GM19468 (cell line): Measurements from ENCODE around the gene SMURF1.
A peak's percentile ranks its signal among the peaks of the same experiment; 100 is the strongest.
"Not testable (repeated sequence)": the region's sequence is repeated elsewhere in the genome, so short reads cannot be mapped to it uniquely, and the experiment has no call there.

Experiments used
- ATAC-seq: cut with Tn5 transposase; IDR thresholded peaks from one replicate; pipeline ENCODE4 v1.9.1; 2021; ENCODE audit warnings: mild to moderate bottlenecking, moderate library complexity, moderate number of reproducible peaks; ENCODE audit not compliant: unreplicated experiment; ENCODE audit errors: extremely low read depth

SMURF1 gene

DNA sequence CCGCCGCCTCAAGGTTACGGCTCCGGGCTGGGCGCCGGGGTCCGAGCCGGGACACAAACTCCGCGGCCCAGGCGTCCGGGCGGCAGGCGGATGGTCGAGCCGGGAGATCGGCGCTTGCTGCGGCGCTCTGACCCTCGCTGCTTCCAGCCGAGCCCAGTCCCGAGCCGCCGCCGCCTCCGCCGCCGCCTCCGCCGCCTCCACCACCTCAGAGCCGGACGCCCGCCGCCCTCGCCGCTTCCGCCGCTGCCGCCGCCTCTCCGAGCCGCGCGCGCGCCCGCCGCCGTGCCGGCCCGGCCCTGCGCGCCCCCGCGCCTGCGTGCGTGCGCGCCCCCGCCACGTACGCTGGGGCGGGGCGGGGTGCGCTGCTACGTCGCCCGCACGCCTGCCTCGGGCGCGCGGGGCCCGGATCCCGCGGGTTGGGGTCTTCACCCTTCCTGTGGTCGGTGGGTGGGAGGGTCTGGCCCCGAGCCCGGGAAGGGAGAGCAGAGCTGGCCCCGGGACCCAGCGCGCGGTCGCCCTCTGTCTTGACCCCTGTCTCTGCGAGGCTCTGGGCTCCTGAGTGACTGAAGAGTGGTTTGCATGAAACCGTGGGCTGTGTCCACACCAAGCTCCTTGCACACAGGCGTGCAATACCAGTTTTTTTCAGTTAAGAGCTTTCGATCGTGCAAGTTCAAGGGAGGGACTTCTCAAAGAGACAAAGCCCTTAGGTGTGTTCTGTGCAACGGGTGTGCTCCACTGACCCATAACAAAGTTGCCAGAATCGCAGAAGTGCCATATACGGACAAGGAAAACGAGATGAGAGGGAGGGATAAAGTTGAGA lies at the start of gene SMURF1:
SMURF1 (minus strand) TSS at position 256 of the 820 bp plus-strand sequence. CDS start 328 bp downstream, outside the sequence.
- ATAC-seq = peak; percentile 61

DNA sequence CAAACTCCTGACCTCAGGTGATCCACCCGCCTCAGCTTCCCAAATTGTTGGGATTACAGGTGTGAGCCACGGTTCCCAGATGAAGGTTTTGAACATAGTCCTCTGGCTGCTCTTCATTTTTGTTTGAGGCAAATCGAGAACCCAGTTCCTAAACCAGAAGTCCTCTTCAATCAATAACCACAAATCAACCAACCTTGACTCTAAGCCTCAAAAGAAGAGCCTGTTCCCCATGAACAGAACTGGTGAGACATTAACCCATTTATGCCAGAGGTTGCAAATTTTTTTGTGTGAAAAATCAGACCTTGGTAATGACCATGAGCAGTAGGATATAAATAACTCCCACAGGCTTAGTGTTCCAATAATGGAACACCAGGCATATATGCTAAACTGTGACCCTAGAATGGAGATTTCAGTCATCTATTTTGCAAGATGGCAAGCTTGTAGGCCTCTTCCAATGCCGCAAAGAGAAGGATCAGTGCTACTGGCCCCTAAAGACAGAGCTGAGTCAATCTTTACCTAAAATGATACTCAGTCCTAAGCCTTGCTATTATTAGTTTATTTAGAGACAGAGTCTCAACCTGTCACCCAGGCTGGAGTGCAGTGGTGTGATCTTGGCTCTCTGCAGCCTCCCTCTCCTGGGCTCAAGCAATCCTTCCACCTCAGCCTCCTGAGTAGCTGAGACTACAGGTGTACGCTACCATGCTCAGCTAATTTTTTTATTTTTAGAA lies 48.1 kb upstream of the SMURF1 start:
- ATAC-seq = no peak

DNA sequence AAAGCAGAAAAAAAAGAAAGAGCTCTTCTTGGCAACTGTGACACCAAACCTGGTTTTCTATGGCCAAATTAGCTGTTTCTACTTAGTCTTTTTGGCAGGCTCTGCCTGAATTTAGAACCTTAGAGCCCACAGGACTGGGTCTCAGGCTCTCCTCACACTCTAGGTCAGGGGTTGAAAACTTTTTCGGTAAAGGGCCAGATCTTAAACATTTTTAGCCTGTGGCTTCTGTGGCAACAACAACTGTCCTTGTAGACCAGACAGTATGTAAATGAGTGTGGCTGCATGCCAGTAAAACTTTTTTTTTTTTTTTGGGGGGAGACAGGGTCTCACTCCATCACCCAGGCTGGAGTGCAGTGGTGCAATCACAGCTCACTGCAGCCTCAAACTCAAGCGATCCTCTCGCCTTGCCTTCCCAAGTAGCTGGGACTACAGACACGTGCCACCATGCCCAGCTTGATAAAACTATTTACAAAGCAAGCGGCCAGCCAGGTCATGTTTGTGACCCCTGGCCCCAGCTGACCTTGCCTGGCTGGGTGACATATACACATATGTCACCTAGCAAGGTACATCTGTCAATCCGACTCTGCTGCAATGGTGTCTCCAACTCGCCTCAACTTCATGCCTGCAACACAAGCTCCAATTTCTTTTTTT lies 46.6 kb upstream of the SMURF1 start:
- peak; percentile 40 for ATAC-seq

DNA sequence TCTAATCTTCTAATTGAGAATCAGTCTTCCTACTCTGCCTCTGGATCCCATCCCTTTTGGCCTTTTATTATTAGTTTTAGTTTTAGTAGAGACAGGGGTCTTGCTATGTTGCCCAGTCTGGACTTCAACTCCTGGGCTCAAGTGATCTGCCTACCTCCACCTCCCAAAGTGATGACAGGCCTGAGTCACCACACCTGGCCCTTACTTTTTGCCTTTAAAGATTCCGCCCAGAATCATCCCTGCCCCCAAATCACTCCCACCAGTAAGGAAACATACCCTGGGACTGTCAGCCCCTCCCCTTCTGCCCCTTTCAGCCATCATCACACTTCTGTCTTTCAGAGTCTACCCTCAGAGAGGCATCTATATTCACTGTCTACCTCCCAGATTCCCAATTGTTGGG lies 45.3 kb upstream of the SMURF1 start:
- ATAC-seq = no peak

DNA sequence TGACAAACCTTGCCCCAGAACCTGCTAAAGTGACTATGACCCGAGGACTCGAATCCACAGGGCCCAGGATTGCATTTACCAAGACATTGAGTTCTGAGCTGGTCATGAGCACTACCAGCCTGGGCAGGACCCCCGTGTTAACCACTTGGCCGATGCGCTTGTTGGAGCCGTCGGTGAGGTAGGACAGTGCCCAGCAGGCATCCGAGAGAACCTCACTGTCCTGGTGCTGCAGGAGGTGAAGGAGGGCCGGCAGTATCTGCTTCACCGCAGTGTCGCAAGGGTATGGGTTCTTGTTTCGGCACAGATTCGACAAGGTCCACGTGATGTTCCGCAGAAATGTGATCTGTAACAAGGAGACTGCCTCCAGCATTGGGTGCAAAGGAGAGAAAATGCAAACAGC lies 44.3 kb upstream of the SMURF1 start:
- ATAC-seq = no peak

DNA sequence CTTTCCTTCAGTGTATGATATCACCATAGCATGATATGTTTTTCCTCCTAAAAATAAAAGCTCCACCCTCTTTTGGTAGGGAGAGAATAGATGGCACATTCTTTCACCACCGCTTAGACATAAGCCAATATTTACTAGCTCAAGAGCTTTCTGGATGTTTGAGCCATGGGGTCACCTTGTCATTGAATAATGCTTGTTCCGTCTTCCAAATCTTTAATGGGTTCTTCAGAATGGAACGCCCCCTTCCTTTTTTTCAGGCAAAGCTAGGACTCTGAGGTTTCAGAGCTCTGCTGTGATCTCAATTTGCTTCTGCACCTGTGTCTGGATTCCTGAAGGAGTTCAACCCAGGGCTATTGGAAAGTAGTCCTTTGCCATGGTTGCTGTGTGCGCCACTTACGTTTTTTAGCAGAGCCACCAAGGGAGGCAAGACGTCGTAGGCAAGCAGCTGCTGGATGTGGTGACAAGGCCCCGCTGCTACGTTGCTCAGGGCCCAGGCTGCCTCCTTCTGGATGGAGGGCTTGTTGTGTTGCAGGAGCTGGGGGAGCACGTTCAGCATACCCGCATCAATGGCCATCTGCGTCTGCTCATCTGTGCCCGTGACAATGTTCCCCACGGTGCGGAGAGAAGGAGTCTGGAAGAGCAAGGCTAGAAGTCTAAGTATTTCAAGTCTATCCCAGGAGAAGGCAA lies 40.8 kb upstream of the SMURF1 start:
- ATAC-seq = no peak

DNA sequence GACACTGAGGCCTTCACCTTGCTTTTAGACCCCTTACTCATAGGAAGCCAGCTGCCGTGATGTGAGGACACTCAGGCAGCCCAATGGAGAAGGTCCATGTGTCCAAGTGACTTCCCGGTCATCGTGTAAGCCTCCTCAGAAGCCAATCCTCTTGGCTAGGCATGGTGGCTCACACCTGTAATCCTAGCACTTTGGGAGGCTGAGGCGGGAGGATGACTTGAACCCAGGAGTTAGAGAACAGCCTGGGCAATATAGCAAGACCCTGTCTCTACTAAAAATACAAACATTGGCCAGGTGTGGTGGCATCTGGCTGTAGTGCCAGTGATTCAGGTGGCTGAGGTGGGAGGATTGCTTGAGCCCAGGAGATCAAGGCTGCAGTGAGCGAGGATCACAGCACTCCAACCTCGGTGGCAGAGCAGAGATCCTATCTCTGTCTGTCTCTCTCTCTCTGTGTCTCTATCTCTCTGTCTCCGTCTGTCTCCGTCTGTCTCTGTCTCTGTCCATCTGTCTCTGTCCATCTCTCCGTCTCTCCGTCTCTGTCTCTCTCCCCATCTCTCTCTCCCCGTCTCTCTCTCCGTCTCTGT lies 36.3 kb upstream of the SMURF1 start:
- no peak for ATAC-seq

DNA sequence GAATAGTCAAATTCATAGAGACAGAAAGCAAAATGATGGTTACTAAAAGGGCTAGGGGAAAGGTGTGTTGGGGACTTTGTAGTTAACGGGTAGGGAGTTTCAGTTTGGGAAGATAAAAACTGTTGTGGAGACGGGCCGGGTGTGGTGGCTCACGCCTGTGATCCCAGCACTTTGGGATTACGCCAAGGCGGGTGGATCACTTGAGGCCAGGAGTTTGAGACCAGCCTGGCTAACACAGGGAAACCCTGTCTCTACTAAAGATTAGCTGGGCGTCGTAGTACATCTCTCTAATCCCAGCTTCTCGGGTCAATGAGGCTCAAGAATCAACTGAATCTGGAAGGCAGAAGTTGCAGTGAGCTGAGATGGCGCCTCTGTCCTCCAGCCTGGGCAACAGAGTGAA lies 33.3 kb upstream of the SMURF1 start:
- no peak for ATAC-seq

DNA sequence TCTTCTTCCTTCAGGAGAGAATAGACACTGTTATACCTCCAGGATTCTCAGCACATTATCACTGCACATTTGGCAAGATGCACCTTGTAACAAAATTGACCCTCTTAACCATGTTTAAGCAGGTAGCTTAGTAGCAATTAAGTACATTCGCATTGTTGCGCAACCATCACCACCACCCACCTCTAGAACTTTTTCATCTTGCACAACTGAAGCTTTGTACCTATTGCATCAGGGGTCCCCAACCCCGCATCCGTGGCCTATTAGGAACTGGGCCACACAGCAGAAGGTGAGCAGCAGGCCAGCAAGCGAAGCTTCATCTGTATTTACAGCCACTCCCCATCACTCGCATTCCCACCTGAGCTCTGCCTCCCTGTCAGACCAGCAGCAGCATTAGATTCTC lies 29.9 kb upstream of the SMURF1 start:
- no peak for ATAC-seq

DNA sequence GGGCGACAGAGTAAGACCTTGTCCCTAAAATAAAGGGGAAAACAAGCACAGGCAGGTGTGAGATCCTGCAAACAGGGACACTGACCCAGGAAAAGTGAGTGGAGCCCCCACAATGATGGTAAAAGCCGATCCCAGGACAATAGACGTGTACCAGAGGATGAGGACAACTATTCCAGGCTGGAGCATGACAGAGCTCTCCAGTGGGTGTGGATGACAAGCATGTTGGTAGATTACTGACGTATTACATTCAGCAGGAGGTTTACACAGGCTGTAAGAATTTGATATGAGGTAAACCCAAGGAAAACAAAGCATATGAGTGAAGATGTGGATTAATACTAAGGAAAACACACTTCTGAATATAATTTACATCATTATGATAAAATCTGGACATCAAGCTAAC lies 27.8 kb upstream of the SMURF1 start:
- ATAC-seq = no peak

DNA sequence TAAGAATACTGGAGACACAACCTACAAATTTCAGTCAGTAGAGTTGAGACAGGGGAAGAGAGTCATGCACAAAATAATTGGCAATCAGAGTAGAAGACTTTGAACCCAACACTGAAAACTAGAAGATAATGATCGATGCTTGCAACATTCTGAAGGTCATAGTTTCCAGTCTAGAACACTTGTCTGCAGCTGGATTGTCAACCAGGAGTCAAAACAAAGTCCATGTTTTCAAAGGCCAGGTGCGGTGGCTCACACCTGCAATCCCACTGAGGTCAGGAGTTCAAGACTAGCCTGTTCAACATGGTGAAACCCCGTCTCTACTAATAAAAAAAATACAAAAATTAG lies 26.8 kb upstream of the SMURF1 start:
- no peak for ATAC-seq

DNA sequence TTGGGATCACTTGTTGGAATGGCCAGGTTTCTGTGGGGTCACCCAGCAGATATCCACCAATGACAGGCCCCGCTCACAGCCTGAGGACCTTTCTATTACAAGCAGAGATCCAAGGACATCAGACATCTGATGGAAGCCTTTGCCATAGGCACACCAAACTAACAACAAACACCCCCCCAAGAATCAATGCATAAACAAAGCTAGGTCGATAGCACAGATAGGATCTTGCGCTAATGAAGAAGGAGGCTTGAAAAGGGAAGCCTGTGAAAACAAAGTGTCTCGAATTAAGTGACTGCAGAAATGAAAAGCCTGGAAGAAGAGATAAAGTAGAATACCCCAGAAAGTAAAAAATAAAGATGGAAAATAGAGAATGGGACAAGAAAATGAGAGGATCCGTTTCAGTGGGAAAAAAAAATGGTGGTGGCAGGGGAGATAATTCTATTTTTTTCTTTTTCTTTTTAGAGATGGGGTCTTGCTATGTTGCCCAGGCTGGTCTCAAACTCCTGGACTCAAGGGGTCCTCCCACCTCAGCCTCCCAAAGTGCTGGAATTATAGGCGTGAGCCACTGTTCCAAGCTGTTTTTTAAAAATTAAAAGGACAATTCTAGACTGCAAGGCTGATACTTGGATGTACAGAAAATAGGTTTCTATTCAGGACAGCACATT lies 26.3 kb upstream of the SMURF1 start:
- ATAC-seq = no peak

DNA sequence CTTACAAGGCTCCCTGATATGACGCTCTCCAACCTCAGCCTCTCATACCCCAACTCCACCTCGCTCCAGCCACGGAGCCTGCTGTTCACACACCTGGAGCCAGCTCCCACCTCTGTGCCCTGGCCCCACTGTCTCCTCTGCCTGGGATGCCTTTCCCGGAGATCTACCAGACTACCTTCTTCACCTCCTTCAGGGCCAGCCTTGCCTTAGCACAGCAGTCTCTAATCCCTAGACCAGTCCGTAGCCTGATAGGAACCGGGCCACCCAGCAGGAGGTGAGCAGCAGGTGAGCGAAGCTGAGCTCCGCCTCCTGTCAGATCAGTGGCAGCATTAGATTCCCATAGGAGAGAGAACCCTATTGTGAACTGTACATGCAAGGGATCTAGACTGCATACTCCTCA lies 23.2 kb upstream of the SMURF1 start:
- ATAC-seq = no peak

DNA sequence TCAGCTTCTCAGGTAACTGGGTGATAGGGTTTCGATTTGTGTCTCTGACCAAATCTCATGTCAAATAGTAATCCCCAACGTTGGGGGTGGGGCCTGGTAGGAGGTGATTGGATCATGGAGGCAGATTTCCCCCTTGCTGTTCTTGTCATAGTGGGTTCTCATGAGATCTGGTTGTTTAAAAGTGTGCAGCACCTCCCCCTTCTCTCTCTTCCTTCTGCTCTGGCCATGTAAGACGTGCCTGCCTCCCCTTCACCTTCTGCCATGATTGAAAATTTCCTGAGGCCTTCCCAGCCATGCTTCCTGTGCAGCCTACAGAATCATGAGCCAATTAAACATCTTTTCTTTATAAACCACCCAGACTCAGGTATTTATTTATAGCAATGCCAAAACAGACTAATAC lies 21.9 kb upstream of the SMURF1 start:
- no peak for ATAC-seq

DNA sequence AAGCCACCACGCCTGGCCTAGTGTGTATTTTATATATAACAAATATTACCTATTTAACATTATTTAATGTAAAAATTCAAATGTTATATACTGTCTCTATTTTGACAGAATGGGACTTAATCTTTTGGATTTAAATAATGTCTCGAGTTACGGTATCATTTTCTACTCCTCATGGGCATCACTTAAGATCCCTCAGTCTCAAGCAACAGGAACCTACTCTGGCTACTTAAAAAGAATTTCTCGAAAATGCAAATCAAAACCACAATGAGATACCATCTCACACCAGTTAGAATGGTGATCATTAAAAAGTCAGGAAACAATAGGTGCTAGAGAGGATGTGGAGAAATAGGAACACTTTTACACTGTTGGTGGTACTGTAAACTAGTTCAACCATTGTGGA lies 19.8 kb upstream of the SMURF1 start:
- not testable (repeated sequence) for ATAC-seq

DNA sequence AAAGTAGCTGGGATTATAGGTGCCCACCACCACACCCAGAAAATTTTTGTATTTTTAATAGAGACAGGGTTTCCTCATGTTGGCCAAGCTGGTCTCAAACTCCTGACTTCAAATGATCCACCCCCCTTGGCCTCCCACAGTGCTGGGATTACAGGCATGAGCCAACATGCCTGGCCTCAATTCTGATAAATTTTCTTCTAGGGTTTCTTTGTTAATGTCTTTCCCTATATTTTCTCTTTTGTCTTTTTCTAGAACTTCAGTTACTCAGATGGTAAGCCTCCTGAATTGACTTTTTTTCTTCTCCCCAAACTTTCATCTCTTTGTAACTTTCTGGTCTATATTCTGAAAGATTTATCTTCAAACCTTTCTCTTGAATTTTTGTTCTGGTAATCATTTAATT lies 12.7 kb upstream of the SMURF1 start:
- ATAC-seq = no peak

DNA sequence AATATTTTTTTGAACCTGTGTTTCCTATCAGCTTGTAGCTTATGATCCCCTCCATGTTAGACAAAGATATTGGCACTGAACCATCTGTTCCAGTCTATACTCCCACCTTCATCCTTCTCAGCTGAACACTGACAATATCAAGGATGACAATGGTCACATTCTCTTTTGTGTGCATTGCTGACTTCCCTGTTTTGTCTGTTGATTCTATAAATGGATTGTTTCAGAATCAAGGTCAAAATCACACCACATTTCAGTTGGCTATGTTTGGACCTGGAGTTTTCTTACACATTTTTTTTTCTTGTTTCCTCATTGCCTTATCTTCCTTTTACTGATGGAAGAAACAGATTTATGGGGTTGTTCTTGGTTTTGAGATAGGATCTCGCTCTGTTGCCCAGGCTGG lies 11.3 kb upstream of the SMURF1 start:
- no peak for ATAC-seq

DNA sequence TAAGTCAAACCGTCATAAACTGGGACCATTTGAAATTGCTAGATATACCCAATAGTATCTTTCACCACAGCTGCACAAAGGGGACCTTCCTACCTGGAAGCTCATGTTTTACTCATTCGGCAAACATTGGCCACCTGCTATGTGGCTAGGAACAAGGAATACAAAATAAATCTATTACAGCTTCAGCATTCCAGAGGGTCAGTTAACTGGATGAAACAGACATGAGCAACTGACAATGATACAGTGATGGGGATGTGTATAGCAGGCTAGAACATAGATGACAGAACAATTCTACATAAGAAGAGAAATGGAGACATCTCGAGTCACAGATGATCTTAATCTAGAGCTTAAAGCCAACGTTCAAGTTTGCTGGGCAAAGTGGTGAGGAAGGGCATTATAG lies 3.1 kb upstream of the SMURF1 start:
- no peak for ATAC-seq

DNA sequence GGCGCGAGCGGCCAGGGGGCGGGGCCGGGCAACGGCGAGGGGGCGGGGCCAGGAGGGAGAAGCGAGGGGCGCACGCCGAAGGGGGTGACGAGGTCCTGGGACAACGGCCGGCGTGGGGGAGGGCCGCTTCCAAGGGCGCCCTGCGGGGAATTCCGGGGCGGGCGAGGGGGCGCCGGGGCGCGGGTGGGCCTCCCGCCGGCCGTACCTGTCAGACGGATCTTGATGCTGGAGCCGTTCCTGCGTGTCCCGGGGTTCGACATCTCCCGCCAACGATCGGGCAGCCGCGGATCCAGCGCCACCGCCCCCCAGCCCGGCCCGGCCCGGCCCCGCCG lies 421 bp downstream of the SMURF1 start:
- peak; percentile 16 for ATAC-seq
